ENCODE data around the gene LILRA1.
A peak's percentile ranks its signal among the peaks of the same experiment; 100 is the strongest.
"Not testable (repeated sequence)": the region's sequence is repeated elsewhere in the genome, so short reads cannot be mapped to it uniquely, and the experiment has no call there.

LILRA1 gene

GRCh38 chr19:54578268-54578667 is 15.2 kb upstream of the LILRA1 start:
- not testable (repeated sequence) for DNase-seq

- DNase-seq, result no peak
Measured at GRCh38 chr19:54586397-54586796, 7.0 kb upstream of the LILRA1 start.

GRCh38 chr19:54587026-54587425 is 6.4 kb upstream of the LILRA1 start:
- DNase-seq, result no peak

GRCh38 chr19:54593931-54594626 is 647 bp downstream of the LILRA1 start:
- DNase-seq, result peak; percentile 53

GRCh38 chr19:54594737-54595136 is 1.3 kb downstream of the LILRA1 start:
- DNase-seq, result no peak

- not testable (repeated sequence) for DNase-seq
Measured at GRCh38 chr19:54595680-54596436, 2.4 kb downstream of the LILRA1 start.

GRCh38 chr19:54600212-54600611 is 6.8 kb downstream of the LILRA1 start:
- DNase-seq, result peak; percentile 61

- DNase-seq, result peak; percentile 92
Measured at GRCh38 chr19:54606230-54606629, 12.8 kb downstream of the LILRA1 start.

GRCh38 chr19:54606891-54607784 is 13.7 kb downstream of the LILRA1 start:
- peak; percentile 97 for DNase-seq

- no peak for DNase-seq
Measured at GRCh38 chr19:54607785-54608150, 14.3 kb downstream of the LILRA1 start.

GRCh38 chr19:54608205-54608604 is 14.8 kb downstream of the LILRA1 start:
- no peak for DNase-seq

GRCh38 chr19:54608792-54609191 is 15.4 kb downstream of the LILRA1 start:
- DNase-seq, result peak; percentile 86

GRCh38 chr19:54609356-54609791 is 15.9 kb downstream of the LILRA1 start:
- no peak for DNase-seq

GRCh38 chr19:54612428-54612827 is 19.0 kb downstream of the LILRA1 start:
- peak; percentile 93 for DNase-seq

GRCh38 chr19:54614726-54615125 is 21.3 kb downstream of the LILRA1 start:
- peak; percentile 82 for DNase-seq

GRCh38 chr19:54616057-54616456 is 22.6 kb downstream of the LILRA1 start:
- DNase-seq, result no peak

GRCh38 chr19:54616821-54617560 is 23.6 kb downstream of the LILRA1 start:
- peak; percentile 90 for DNase-seq

- DNase-seq, result no peak
Measured at GRCh38 chr19:54620464-54620863, 27.0 kb downstream of the LILRA1 start.

- peak; percentile 70 for DNase-seq
Measured at GRCh38 chr19:54622431-54622830, 29.0 kb downstream of the LILRA1 start.

GRCh38 chr19:54624234-54624633 is 30.8 kb downstream of the LILRA1 start:
- not testable (repeated sequence) for DNase-seq

- not testable (repeated sequence) for DNase-seq
Measured at GRCh38 chr19:54624934-54625730, 31.7 kb downstream of the LILRA1 start.

- no peak for DNase-seq
Measured at GRCh38 chr19:54626757-54627156, 33.3 kb downstream of the LILRA1 start.

All from inflammatory macrophage treated with lipopolysaccharide for 4 hours (primary cell).